Renal cortex interstitium (tissue), 15 donors: ENCODE results near the gene HABP2. TPM values are rescaled to one million over a fixed set of nuclear protein-coding genes. Genes with fewer than 3 reads are reported as not detected.

ENCODE experiments used
- DNase-seq, 11 donors: peaks; one replicate each; pipeline ENCODE4 v3.0.0-alpha.2; 2013; ENCODE audit warnings: low read depth in 9 of 11, low spot score in 4 of 11; ENCODE audit errors: extremely low read depth in 1 of 11
- long read RNA-seq, 16 experiments: transcript quantifications; one replicate each; lab custom pipeline, GENCODE V29; 2026
- polyA plus RNA-seq, 3 donors: library from polyadenylated mRNA; unstranded; fragments of 120-200 nt; gene quantifications; one replicate each; pipeline ENCODE4 v1.2.1, GENCODE V29; 2013; ENCODE audit not compliant: insufficient read length in 3 of 3

The HABP2 gene
- polyA plus RNA-seq = under 1 TPM; 0.42 to 0.73 (median 0.58) TPM
- long read RNA-seq, donor 1 = 0 reads
- long read RNA-seq, donor 2 = 0 reads
- long read RNA-seq, donor 3 = 0 reads
- long read RNA-seq, donor 4 = 0 reads
- long read RNA-seq, donor 5 = 0 reads
- long read RNA-seq, donor 6 = 0 reads
- long read RNA-seq, donor 7 = 0 reads
- long read RNA-seq, donor 8, partial matches to known transcripts = 0 of 1 reads
- long read RNA-seq, donor 8, other reads (novel, unspliced or antisense) = 0 of 1 reads
- long read RNA-seq, donor 9 = 0 reads
- long read RNA-seq, donor 10 = 0 reads
- long read RNA-seq, donor 11 = 0 reads
- long read RNA-seq, donor 12 = 0 reads
- long read RNA-seq, donor 13 = 0 reads
- long read RNA-seq, donor 14 = 0 reads
- long read RNA-seq, donor 15 = 0 reads
- long read RNA-seq, donor 16 = 0 reads

- no peak for DNase-seq
Observed at GRCh38 chr10:113552701-113553100, at the start of gene HABP2. Gene HABP2, plus strand, starts transcription at chr10:113553053. Its CDS starts 69 bp downstream, at chr10:113553122.

- no peak for DNase-seq
Observed at GRCh38 chr10:113503930-113504329, 48.9 kb upstream of the HABP2 start.

- no peak for DNase-seq
Observed at GRCh38 chr10:113504423-113504822, 48.4 kb upstream of the HABP2 start.

GRCh38 chr10:113506476-113506875, 46.4 kb upstream of the HABP2 start:
- DNase-seq = no peak

- DNase-seq = no peak
Observed at GRCh38 chr10:113511419-113511818, 41.4 kb upstream of the HABP2 start.

- DNase-seq = no peak
Observed at GRCh38 chr10:113515161-113515560, 37.7 kb upstream of the HABP2 start.

GRCh38 chr10:113515601-113516000, 37.3 kb upstream of the HABP2 start:
- DNase-seq = no peak

GRCh38 chr10:113516061-113516460, 36.8 kb upstream of the HABP2 start:
- no peak for DNase-seq

GRCh38 chr10:113517165-113517900, 35.5 kb upstream of the HABP2 start:
- no peak for DNase-seq

GRCh38 chr10:113517901-113518260, 35.0 kb upstream of the HABP2 start:
- no peak for DNase-seq

GRCh38 chr10:113518415-113518814, 34.4 kb upstream of the HABP2 start:
- DNase-seq = no peak

GRCh38 chr10:113518816-113519591, 33.8 kb upstream of the HABP2 start:
- no peak for DNase-seq

GRCh38 chr10:113519681-113520115, 33.2 kb upstream of the HABP2 start:
- no peak for DNase-seq

- DNase-seq = no peak
Observed at GRCh38 chr10:113520261-113520660, 32.6 kb upstream of the HABP2 start.

- peak; percentile 25 to 69 (median 58) for DNase-seq
Observed at GRCh38 chr10:113520690-113521474, 32.0 kb upstream of the HABP2 start.

GRCh38 chr10:113521475-113521795, 31.4 kb upstream of the HABP2 start:
- no peak for DNase-seq

GRCh38 chr10:113522460-113522859, 30.4 kb upstream of the HABP2 start:
- no peak for DNase-seq

GRCh38 chr10:113523071-113523470, 29.8 kb upstream of the HABP2 start:
- no peak for DNase-seq

- no peak for DNase-seq
Observed at GRCh38 chr10:113523628-113524027, 29.2 kb upstream of the HABP2 start.
